ENCODE data around the gene ZFYVE28.
"Not testable (repeated sequence)": the region's sequence is repeated elsewhere in the genome, so short reads cannot be mapped to it uniquely, and the experiment has no call there.

ZFYVE28 gene

DNA sequence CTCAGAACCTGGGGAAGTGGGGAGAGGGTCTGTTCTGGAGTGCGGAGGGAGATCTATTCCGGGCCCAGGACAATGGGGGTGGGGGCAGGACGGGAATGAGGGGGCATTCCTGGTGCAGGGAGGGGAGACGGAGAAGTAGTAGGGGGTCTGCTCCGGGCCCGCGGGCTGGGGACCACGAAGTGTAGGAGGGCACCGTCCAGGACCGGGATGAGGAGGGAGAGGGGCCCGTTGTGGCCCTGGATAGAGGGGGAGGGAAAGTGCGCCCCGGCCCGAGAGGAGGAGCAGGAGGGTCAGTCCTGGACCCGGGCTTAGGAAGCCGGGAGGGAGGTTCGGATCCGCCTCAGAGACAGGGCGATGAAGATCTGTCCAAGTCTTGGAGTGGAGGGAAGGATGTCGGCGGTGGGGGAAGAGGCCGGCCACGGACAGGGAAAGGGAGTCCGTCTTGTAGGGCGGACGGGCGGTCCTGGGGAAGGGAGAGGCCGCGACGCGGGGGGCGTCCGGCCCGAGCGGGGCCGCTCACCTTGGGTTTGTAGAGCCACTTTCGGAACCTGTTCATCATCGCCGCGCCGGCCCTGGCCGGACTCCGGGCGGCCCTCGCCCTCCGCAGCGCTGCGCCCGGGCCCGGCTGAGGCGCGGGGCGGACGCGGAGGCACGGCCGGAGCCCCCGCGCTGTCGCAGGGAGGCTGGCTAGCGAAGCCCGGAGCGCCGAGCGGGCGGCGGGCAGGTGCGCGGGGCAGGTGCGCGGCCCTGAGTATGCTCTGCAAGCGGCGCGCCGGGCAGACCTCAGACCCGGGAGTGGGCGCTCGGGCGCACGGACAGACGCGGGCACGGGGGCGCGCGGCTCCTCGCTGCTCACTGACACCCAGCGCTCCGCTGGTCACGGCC lies at the start of gene ZFYVE28:
TSS of gene ZFYVE28 (minus strand) at position 881 of the 885 bp plus-strand sequence. CDS start at position 559, 322 bp downstream.
- DNase-seq: no peak

DNA sequence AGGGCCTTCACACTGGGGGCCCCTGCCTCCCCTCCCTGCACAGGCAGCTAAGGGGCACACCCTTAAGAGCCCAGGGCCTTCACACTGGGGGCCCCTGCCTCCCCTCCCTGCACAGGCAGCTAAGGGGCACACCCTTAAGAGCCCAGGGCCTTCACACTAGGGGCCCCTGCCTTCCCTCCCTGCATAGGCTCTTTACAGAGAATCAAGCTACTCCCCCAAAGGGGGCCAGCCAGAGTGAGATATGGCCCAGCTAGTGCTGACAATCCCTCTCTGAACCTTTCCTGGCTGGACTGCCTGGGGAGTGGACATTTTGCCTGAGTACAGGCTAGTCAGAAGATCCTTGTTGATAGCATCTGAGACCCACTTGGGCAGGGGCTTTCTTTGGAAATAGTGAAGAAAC lies 47.1 kb upstream of the ZFYVE28 start:
- not testable (repeated sequence) for DNase-seq

DNA sequence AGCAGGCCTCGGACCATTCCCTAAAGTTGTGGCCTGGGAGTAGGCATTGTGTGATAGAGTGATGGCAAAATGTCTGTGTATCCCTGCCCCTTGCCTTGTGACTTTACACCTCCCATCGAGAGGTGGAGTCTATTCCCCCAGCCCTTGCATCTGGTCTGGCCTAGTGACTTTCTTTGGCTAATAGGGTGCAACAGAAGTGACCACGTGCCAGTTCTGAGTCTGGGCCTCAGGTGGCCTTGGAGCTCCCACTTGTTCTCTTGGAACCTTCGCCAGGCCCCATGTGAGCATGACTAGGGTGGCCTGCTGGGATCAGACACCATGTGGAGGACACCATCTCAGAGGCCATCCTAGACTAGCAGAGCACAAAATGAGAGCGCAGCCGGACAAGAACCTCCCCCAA lies 46.6 kb upstream of the ZFYVE28 start:
- no peak for DNase-seq

DNA sequence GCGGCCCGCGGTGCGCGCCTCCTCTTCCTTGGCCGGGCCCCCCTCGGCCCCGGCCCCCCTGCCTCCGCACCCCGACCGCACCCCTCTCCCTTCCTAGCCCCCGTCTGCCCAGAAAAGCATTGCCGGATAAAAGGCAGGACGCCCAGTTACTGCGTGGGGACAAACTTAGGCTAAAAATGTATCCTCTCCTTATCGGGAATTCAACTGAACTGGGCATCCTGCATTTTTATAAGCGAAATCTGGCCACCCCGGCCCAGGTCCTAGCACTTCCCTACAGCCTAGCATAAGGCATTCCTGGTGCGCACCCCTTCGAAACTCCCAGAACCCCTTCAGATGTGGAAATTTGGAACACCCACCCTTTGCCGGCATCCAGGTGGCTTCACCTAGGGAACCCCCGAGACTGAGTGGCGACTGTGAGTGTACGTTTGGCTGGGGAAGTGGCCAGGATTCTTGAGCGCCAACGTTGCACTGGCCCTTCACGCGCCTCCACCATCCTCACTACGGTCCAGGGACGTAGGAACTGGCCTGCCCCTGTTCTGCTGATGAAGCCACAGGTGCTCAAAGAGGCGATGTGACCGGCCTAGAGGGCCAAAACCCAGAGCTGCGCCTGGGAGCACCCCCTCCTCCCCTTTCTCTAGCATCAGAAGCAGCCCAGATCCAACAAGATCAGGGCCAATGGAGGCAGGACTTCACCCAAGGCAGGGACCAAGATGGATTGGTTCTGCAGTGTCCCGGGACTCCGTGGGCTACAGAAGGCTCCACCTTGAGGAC lies 44.7 kb upstream of the ZFYVE28 start:
- no peak for DNase-seq

DNA sequence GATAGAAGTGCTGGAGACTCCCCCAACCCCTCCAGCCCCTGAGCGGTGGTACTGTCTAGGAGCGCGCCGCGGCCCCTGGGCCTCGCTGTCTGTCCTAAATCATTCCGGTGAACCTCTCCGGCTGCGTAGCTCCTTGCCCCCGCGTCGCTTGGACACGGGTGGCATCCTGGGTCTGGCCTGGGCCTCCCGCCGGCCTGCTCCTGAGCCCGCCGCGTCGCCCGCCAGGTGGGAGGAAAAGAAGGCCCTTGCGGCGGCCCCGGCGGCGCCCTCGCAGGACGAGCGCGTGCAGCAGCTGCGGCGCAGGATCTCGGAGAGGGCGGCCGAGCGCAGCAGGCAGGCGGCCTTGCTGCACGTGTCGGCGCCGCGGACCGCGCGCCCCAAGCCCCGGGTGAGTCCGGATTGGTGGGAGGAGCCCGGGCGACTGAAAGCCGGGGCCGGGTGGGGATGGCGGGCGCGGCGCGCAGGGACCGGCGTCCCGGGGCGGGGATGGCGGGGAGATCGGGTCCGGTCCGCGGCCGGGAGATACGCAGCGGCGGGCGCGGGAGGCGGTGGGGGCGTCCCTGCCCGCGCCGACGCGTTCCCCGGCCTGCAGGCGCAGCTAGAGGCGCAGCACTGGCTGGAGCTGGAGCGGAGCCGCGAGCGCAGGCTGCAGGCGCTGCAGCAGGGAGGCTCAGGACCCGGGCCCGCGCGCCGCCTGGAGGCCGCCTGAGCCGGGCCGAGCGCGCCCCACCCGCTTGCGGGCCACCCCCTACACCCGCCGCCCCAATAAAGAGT lies 44.0 kb upstream of the ZFYVE28 start:
- DNase-seq: peak; percentile 56

DNA sequence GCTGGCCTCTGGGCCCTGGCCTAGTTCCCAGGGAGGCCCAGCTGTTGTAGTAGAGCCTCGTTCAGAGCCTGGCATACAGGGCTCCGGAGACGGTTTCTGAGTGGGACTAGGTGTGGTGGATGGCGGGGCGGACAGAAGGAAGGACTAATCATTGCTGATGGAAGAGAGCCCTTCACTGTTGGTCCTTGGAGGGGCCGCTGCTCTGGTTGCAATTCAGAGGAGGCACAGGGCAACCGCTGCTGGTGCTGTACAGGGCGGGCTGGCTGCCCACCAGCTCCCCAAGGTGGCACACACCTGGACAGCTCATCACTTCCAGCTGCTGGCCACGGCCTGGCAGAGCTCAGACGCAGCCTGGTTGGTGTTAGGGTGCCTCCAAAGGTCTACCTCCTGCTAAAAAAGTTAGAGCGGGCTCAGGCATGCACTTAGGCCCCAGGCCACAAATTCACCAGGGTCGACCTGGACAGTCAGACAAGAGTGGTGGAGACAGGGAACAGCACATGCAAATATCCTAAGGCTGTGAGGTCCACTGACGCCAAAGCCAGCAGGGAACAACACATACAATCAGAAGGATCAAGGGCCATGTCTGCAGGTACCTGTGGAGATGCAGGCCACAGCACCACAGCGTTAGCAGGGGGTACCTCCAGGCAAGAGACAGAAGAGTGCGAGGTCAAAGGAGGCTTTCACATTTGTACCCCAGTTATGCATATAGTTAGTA lies 43.0 kb upstream of the ZFYVE28 start:
- DNase-seq: no peak

DNA sequence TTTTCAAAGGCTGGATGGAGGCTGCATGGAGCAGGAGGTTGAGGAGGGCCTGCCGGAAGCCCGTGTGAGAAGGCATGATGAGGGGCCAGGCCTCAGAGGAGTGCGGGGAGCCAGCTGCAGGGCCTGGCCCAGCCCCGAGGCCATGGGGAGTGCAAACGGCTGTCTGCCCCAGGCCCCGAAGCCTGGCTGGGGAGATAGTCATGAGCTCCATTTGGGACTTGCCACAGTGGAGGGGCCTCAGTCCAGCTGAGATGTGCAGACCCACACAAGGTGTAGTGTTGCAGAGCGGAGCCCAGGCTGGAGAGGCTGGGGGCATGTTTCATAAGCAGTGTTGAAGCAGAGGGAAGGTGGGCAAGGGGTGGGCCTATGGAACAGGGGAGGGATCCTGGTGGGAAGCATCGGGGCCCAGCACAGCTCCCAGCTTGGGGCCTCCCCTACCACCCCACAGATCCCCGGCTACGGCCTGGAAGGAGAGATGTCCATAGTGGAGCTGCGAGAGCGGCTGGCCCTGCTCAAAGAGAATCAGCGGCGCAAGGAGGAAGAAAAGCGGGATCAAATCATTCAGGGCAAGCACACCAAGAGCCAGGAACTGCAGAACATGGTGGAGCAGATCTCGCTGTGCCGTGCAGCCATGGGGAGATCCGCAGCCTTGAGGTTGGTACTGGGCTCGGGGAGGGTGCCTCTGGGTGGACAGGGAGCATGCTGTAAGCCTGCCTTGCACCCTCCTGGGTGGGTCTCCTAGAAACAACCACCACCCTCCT lies 41.3 kb upstream of the ZFYVE28 start:
- DNase-seq: no peak

DNA sequence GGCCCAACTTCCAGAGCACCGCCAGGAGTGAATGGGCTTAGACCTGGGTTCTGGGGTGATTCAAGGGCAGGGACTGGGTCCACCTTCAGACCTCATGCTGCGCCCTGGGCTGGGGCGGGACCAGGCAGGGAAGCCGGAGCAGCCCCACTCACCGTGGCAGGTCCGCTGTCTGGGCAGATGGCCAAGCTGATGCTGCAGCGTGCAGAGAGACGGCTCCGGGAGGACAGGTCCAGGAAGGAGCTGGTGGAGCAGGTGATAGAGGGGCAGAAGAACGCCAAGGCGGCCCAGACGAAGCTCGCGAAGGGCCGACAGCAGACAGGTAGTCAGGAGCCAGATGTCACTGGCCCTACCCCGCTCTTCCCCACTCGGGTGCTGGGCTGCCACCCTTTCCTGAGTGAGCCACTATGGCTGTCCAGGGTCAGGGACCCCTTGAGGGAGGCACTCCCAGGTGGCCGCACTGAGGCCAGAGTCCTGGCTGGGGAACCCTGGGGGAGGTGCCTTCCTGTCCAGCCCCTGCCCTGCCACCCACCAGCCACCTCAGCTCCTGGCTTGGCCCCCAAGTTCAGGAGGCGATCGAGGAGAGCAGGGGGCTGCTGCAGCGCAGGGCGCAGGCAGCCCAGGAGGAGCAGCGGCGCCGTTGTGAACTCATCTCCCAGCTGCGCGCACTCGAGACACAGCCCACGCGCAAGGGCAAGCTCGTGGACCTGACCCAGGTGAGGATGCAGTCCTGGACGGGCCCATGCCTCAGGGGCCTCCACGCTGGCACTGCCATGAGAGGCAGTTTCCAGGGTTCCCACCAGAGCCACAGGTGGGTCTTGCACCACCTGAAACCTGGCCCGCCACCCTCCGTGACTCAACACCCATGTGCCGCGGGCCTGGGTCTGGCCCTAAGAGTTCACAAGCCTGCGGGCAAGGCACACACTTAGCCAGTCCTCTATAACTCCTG lies 40.4 kb upstream of the ZFYVE28 start:
- no peak for DNase-seq

DNA sequence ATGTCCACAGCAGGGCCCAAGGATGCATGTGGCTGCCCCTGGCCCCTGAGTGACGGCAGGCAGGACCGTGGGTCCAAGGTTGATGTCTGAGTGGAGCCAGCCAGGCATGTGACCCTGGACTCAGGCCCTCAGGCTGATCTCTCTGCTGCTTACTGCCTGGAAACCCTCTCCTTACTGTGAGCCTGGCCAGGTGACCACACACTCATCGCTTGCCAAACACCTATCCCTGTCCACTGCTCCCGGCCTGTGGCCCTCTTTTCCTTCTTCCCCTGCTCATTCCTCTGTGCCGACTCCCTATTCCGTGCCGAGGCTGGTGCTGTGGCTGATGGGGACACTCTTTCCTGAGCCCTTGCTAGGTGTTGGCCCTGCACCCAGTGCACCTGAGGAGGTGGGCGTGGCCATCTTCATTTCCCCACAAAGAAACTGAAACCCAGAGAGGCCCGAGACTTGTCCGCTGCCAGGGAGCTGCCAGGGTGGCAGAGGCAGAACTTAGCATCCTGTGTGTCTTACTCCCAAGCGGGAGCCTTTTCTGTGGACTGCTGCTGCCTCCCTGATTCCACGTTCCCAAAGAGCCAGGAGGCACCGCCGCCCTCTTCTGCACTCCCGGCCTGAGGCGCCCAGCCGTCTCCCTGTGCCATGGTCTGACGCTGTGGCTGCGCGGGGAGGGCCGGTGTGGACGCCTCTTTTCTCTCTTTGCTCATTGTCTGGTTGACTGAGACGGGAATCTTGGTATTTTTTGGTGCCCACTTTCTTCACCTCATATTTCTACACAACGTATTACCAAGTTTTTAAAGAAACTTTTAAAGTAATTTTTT lies 39.2 kb upstream of the ZFYVE28 start:
- DNase-seq: no peak

DNA sequence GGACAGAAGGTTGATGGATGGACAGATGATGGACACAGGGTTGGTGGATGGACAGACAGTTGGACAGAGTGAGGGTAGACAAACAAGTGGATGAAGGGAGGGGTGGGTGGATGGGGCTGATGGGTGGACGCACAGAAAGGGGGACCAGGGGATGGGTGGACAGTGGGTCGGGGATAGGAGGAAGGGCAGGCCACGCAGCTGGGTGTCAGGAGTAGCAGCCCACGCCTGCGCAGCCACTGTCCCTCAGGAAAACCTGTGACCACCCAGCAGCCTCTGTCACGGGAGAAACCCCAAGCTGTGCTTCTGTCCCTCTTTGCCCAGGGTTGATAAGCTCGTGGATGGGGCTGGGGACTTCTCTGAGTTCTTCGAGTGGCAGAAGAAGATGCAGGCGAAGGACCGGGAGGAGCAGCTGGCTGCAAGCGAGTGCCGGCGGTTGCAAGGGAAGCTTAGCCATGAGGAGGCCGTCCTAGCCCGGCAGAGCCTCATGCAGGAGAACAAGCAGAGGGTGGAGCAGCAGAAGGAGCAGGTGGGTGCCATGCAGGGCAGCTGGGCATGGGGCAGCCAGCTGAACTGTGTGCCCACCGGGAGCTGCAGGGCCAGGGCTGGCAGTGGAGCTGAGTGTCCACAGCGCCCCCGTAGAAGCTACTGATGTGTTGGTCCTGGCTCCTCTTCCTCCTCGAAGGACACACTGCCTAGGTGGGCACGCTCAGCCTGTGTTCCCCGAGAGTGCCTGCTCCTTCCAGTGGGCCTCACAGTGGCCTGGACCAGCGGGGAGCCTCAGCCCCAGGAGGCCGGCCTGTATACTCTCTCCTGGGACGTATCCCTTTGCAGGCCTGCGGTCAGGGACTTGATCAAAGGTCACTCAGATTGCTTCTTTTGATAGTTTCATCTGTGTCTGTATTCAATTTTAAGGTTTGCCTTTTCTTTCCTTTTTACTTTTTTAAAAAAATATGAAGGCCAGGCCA lies 33.7 kb upstream of the ZFYVE28 start:
- no peak for DNase-seq

DNA sequence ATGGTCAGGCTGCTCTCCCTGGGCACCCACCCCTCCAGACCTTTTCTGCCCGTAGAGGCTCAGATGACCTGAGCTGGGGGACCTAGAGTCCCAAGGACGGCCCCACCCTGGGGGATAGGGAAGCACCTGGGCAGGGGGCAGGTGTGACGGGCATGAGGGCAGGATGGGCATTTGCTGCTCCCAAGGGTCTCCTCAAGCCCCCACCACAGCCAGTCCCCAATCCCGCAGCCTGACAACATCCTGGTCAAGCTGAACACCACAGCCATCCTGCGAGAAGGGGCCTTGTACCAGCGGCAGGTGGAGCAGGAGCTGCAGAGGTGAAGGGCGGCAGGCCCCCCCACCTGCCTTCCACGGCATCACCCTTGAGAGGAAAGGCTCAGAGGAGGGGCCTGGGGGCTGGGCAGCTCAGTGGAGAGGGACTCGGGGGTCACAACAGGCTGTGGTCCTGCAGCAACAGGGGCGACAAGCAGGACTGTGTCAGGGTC lies 32.6 kb upstream of the ZFYVE28 start:
- DNase-seq: no peak

DNA sequence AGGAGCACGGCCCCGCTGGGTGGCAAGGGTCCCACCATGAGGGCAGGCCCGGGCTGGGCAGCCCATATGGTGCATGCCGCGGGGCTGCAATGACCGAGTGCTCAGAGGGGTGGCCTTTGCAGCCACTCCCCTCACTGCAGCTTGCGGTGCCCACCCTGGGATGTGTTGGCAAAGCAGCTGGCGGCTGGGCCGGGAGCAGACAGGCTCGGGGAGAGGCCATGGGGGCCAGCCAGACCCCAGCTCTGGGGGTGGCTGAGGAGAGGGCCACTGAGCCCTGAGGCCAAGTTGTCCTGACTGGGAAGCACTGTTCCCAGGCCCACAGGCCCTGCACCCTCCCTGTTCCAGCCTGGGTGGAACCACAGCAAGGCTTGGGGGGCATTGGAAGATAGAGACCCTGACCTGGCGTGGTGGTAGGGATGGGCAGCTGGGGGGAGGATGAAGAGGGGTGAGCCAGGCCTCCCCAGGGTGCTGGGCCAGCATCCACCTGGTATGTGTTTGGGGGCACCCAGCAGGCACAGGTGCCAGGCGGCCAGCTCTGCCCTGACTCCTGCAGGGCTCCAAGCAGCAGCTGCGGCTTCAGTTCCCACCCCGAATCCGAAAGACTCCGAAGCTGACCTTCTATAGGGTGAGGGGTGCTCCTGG lies 32.1 kb upstream of the ZFYVE28 start:
- no peak for DNase-seq

DNA sequence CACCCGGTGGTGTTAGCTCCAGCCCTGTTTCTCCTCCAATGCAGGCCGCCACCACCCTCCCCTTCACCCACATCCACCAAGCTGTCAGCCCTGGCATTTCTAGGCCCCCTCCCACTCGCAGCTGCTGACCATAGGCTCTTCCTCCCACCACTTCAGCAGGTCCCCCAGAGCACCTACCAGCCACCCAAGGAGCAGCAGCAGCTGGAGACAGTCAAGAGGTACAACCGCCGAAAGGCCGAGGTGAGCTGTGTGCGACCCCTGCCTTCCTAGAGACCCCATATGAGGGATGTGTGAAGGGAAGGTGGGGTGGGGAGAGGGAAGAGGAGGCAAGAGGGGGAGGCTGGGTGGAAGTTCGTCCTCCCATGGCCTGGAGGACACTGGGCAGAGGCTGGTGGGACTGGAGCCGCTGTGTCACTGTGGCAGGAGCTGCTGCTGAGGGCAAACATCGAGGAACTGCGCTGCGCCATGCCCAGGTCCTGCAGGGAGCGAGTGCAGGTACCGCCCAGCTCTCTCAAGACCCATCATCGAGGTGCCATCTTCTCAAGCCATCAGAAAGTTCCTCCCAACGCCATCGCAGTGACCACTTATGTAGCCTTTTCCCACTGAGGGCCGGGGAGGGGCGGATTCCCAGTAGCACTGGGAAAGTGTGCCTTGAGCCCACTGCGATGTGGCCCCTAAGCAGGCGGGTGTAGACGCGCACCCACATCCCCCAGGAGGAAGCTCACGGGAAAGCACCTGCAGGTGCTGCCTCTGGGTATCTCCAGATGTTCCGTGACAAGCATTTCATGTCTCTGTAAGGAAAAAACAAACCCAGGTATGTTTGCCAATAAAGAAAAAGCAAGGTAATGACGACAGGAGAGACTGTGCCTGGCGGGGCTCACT lies 31.3 kb upstream of the ZFYVE28 start:
- no peak for DNase-seq

DNA sequence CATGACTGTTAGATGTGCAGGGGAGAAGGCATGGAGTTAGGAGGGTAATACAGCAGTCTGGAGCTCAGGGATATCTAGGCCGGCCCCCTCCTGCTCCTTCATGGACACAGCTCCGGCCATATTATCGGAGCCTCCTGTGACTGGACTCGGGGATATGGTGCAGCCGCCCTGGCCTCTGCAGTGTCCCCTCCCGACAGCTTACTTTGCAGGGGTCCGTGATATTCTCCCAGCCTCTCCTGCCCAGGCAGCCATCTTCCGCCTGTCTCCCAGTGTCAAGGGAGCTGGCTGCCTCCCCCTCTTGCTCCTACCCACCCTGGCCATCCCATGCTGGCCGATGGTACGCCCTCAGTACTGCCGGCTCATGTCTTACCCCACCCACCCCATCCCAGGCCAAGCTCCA lies 30.6 kb upstream of the ZFYVE28 start:
- no peak for DNase-seq

DNA sequence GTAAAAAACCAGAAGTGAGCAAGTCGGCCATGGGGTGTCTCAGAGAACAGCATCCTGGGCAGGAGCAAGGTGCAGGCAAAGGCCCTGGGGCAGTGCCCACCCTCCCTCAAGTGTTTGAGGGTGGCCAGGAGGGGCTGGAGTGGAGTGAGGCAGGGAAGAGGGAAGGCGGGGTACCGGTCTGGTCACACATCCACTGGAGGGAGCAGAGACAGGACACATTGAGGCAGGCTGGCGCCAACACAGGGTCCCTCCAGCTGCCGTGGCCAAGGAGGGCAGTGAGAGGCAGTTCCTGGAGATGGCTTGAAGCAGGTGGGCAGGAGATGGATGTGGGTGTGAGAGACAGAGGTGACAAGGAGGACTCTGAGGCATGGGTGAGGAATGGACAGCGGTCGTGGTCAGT lies 30.1 kb upstream of the ZFYVE28 start:
- no peak for DNase-seq

DNA sequence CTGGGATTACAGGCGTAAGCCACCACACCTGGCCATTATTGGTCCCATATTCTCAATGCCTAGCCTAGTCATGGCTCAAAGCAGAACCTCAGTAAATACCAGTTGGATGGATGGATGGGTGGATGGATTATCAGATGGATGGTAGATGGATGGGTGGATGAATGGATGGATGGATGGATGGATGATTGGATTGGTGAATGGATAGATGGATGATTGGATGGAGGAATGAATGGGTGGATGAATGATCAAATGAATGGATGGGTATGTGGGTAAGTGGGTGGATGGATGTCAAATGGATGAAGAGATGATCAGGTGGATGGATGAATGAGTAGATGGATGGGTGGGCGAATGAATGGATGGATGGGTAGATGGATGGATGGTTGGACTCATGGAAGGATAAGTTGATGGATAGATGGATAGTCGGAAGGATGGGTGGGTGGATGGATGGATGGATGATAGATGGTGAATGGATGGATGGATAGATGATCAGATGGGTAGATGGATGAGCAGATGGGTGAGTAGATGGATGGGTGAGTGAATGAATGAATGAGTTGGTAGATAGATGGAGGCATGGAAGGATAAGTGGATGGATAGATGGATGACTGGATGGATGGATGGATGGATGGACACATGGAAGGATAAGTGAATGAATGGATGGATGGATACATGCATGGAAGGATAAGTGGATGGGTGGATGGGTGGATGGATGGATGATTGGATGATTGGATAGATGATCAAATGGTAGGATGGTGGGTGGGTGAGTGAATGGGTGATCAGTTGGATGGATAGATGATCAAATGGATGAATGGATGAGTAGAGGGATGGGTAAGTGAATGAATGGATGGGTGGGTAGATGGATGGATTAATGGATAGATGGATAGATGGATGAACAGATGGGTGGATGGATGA lies 28.5 kb upstream of the ZFYVE28 start:
- DNase-seq: no peak
